Testis (tissue), 3 donors: ENCODE results near the gene CARD19. TPM values are rescaled to one million over a fixed set of nuclear protein-coding genes. Genes with fewer than 3 reads are reported as not detected.

Experiments
- DNase-seq: peaks from one replicate; pipeline ENCODE4 v3.0.0-alpha.2; 2019
- H3K27ac ChIP-seq, 2 donors: fragments of 200-600 bp; sonication (generic); one replicate each; pipeline ENCODE4 v1.5.1; 2019
- H3K27me3 ChIP-seq: fragments of 200-600 bp; sonication (generic); one replicate; pipeline ENCODE4 v1.5.1; 2019
- H3K36me3 ChIP-seq: fragments of 200-600 bp; sonication (generic); one replicate; pipeline ENCODE4 v1.5.1; 2017; ENCODE audit warnings: low read depth; ENCODE audit errors: missing control alignments
- H3K4me1 ChIP-seq: fragments of 200-600 bp; sonication (generic); one replicate; pipeline ENCODE4 v1.5.1; 2019
- H3K4me3 ChIP-seq, 2 donors: fragments of 200-600 bp; sonication (generic); one replicate each; pipeline ENCODE4 v1.5.1; 2017 to 2019
- H3K9me3 ChIP-seq: fragments of 200-600 bp; sonication (generic); one replicate; pipeline ENCODE4 v1.5.1; 2017
- CTCF ChIP-seq, 3 experiments: fragments of 450-650 bp in 2 of 3; fragments of 200-600 bp in 1 of 3; sonication (generic) in 1 of 3; IDR thresholded peaks; one replicate each; pipeline ENCODE4 v1.5.1; 2016 to 2019; ENCODE audit warnings: antibody characterized with exemption in 3 of 3, mild to moderate bottlenecking in 2 of 3, moderate library complexity in 1 of 3
- POLR2A ChIP-seq: fragments of 450-650 bp; IDR thresholded peaks from one replicate; pipeline ENCODE4 v1.6.1; 2017; ENCODE audit warnings: antibody characterized with exemption, mild to moderate bottlenecking, moderate library complexity
- WGBS, 2 donors: methylation state at CpG; one replicate each; pipeline ENCODE4 v1.1.5; 2018; 5-methylcytosine and 5-hydroxymethylcytosine counted together
- intact Hi-C: fragments of 100-400 bp; cut with DNase I; formaldehyde crosslinking; loops from one replicate; pipeline ENCODE4 v1.15.1; 2023; ENCODE audit warnings: low total_unique reads
- polyA plus RNA-seq: library from polyadenylated mRNA; stranded (reverse); fragments of 350-450 nt; fragmentation: Illumina TruSeq; extraction: RNeasy Lipid Tissue Mini Kit (QIAGEN cat#74804); gene quantifications from one replicate; pipeline ENCODE4 v1.2.3, GENCODE V29; 2014; ENCODE audit warnings: low read depth, low replicate concordance; ENCODE audit not compliant: insufficient read depth
- total RNA-seq, 2 donors: library from RNA; depleted of rRNA; stranded (reverse); fragments of >200 nt; gene quantifications; one replicate each; pipeline ENCODE4 v1.2.3, GENCODE V29; 2016

Gene CARD19
- total and polyA plus RNA-seq, 3 donors from 2014 or later = 99.4 to 147 (median 138) TPM

GRCh38 chr9:93057042-93057702, 38.8 kb upstream of the CARD19 start:
- DNase-seq = no peak
- H3K9me3 ChIP-seq = no peaks in the 10 kb centered on the region
- no peaks in the 10 kb centered on the region for H3K27me3 ChIP-seq
- WGBS, 2 donors = 81 to 90% methylated on average over 7 to 8 of the region's 8 CpGs
- H3K27ac ChIP-seq = no peak overlapping the region
- no peaks in the 10 kb centered on the region for H3K36me3 ChIP-seq
- H3K4me1 ChIP-seq = peaks cover 32% of the 10 kb centered on the region
- TF ChIP-seq POLR2A = no peak
- H3K4me3 ChIP-seq = no peak overlapping the region
- intact Hi-C loops = no loop called here

- TF ChIP-seq CTCF (IDR thresholded peaks at IDR 0.05) (no peak), POLR2A (no peak)
- H3K4me1 ChIP-seq = peaks cover 34% of the 10 kb centered on the region
- H3K27me3 ChIP-seq = no peaks in the 10 kb centered on the region
- no peak for DNase-seq
- intact Hi-C loops = no loop called here
- H3K9me3 ChIP-seq = no peaks in the 10 kb centered on the region
- H3K27ac ChIP-seq = peak overlapping the region in 1 of 2 donors; percentile 80
- WGBS, 2 donors = 40 to 46% methylated on average over 13 to 14 of the region's 14 CpGs
- H3K4me3 ChIP-seq = peak overlapping the region; percentile 58 to 81
- no peaks in the 10 kb centered on the region for H3K36me3 ChIP-seq
These were observed 38.2 kb upstream of the CARD19 start for GRCh38 chr9:93057703-93058354.

GRCh38 chr9:93058355-93059010, 37.5 kb upstream of the CARD19 start, which contains the start of gene SUSD3:
SUSD3 (plus strand) TSS chr9:93058701; CDS start chr9:93058743, 42 bp downstream.
- WGBS, 2 donors = 1 to 2% methylated on average over 12 to 19 of the region's 55 CpGs
- no peaks in the 10 kb centered on the region for H3K9me3 ChIP-seq
- peak within 1 kb of the TSS; percentile 54 to 80 for H3K27ac ChIP-seq
- no peaks in the 10 kb centered on the region for H3K27me3 ChIP-seq
- intact Hi-C loops = no loop called here
- H3K36me3 ChIP-seq = no peaks in the 10 kb centered on the region
- TF ChIP-seq CTCF (IDR thresholded peaks at IDR 0.05) = no peak
- no peak for TF ChIP-seq POLR2A
- peaks cover 33% of the 10 kb centered on the region for H3K4me1 ChIP-seq
- DNase-seq = peak; percentile 93
- peak within 1 kb of the TSS; percentile 58 to 81 for H3K4me3 ChIP-seq

- H3K36me3 ChIP-seq = no peaks in the 10 kb centered on the region
- H3K9me3 ChIP-seq = no peaks in the 10 kb centered on the region
- H3K27me3 ChIP-seq = no peaks in the 10 kb centered on the region
- DNase-seq = no peak
- peaks cover 32% of the 10 kb centered on the region for H3K4me1 ChIP-seq
- peak overlapping the region; percentile 58 to 81 for H3K4me3 ChIP-seq
- intact Hi-C loops = no loop called here
- H3K27ac ChIP-seq = peak overlapping the region; percentile 54 to 80
- TF ChIP-seq POLR2A (no peak), CTCF (IDR thresholded peaks at IDR 0.05) (no peak)
- 15 to 42% methylated on average over 11 to 53 of the region's 53 CpGs for WGBS, 2 donors
These were observed 36.9 kb upstream of the CARD19 start for GRCh38 chr9:93059011-93059714.
